ENCODE measurements around the gene ZNF750.

Gene ZNF750

GRCh38 chr17:82807562-82807961 is 32.3 kb downstream of the ZNF750 start:
- Histone ChIP-seq H3K27me3 (ENCODE audit: insufficient read depth, poor library complexity, severe bottlenecking) (no peaks in the 10 kb centered on the region), H3K27ac (replicated peaks) (no peak overlapping the region), H3K4me3 (replicated peaks; ENCODE audit: insufficient read depth, low read length) (no peak overlapping the region)
- DNase-seq (ENCODE audit: low read depth in 1 of 2, low spot score in 1 of 2) = no peak
- TF ChIP-seq SPI1 (IDR thresholded peaks at IDR 0.05; ENCODE audit: borderline replicate concordance, low read depth) (no peak), CTCF (IDR thresholded peaks at IDR 0.05; ENCODE audit: insufficient read depth, low read length) (no peak), GABPA (IDR thresholded peaks at IDR 0.05; ENCODE audit: low read depth) (no peak), REST (IDR thresholded peaks at IDR 0.05; ENCODE audit: insufficient replicate concordance, low read depth) (no peak), POLR2AphosphoS5 (IDR thresholded peaks at IDR 0.05; ENCODE audit: low read depth) (no peak)

- no peak for DNase-seq (ENCODE audit: low read depth in 1 of 2, low spot score in 1 of 2)
- H3K4me3 ChIP-seq (replicated peaks; ENCODE audit: insufficient read depth, low read length) = no peak overlapping the region
- H3K27me3 ChIP-seq (ENCODE audit: insufficient read depth, poor library complexity, severe bottlenecking) = no peaks in the 10 kb centered on the region
- no peak overlapping the region for H3K27ac ChIP-seq (replicated peaks)
- no peak for TF ChIP-seq GABPA (IDR thresholded peaks at IDR 0.05; ENCODE audit: low read depth)
- no peak for TF ChIP-seq CTCF (IDR thresholded peaks at IDR 0.05; ENCODE audit: insufficient read depth, low read length)
- TF ChIP-seq POLR2AphosphoS5 (IDR thresholded peaks at IDR 0.05; ENCODE audit: low read depth) = no peak
- no peak for TF ChIP-seq REST (IDR thresholded peaks at IDR 0.05; ENCODE audit: insufficient replicate concordance, low read depth)
- no peak for TF ChIP-seq SPI1 (IDR thresholded peaks at IDR 0.05; ENCODE audit: borderline replicate concordance, low read depth)
Measured at GRCh38 chr17:82807101-82807500, 32.7 kb downstream of the ZNF750 start.

DNA sequence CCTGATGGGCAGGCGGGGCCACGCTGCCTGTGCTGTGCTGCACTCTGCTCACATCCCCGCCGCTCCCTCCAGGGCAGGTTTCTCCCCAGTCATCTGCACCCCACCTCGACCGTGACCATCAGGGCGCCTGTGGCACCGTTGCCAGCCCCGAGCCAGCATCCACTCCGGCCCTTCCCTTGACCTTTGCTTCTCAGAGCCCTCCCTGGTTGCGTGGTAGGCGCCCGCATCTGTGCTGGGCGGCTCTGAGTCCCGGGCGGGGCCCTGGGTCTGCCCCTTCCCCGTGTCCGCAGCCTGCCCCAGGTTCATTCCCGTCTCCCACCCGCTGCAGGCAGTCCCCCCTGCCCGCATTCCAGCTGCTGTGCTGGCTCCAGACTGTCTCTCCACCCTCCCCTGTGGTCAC is 33.2 kb downstream of the ZNF750 start:
- Histone ChIP-seq H3K27me3 (ENCODE audit: insufficient read depth, poor library complexity, severe bottlenecking) (no peaks in the 10 kb centered on the region), H3K27ac (replicated peaks) (no peak overlapping the region), H3K4me3 (replicated peaks; ENCODE audit: insufficient read depth, low read length) (no peak overlapping the region)
- no peak for DNase-seq (ENCODE audit: low read depth in 1 of 2, low spot score in 1 of 2)
- TF ChIP-seq CTCF (IDR thresholded peaks at IDR 0.05; ENCODE audit: insufficient read depth, low read length) = no peak
- no peak for TF ChIP-seq POLR2AphosphoS5 (IDR thresholded peaks at IDR 0.05; ENCODE audit: low read depth)
- TF ChIP-seq GABPA (IDR thresholded peaks at IDR 0.05; ENCODE audit: low read depth) = no peak
- no peak for TF ChIP-seq SPI1 (IDR thresholded peaks at IDR 0.05; ENCODE audit: borderline replicate concordance, low read depth)
- no peak for TF ChIP-seq REST (IDR thresholded peaks at IDR 0.05; ENCODE audit: insufficient replicate concordance, low read depth)

Measured in HL-60 (cell line).